DND-41 (cell line): ENCODE data around the gene AKR1C2.
"Not testable (repeated sequence)": the region's sequence is repeated elsewhere in the genome, so short reads cannot be mapped to it uniquely, and the experiment has no call there.

Experiments
- EZH2 ChIP-seq: IDR thresholded peaks from 3 replicates; pipeline ENCODE4 v1.6.1; 2012; ENCODE audit warnings: borderline replicate concordance, low read depth, mild to moderate bottlenecking, moderate library complexity, low read length, inconsistent platforms; ENCODE audit not compliant: severe bottlenecking
- TF ChIP-seq, protein P1 (sequence below): IDR thresholded peaks from 2 replicates; pipeline ENCODE4 v1.5.1; 2012; ENCODE audit warnings: borderline replicate concordance, low read length, moderate library complexity, mild to moderate bottlenecking; ENCODE audit not compliant: poor library complexity, severe bottlenecking; ENCODE audit errors: extremely low read depth

DNA sequence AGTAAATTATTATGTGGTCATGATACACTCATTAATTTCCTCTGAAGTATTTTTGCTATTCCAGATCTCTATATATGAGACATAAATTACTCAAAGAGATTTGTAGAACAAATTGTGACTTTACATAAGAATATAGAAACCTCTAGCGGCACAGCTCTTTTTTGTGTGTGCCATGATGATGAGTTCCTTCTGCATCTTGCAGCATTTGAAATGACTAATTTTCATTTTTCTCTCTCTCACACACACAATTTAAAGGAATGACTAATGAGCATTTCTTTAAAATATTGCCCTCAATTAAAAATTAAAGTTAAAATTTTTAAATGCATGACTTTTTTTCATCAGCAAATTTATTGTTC, 351 bp upstream of the AKR1C2 start:
- TF ChIP-seq, protein P1, sequence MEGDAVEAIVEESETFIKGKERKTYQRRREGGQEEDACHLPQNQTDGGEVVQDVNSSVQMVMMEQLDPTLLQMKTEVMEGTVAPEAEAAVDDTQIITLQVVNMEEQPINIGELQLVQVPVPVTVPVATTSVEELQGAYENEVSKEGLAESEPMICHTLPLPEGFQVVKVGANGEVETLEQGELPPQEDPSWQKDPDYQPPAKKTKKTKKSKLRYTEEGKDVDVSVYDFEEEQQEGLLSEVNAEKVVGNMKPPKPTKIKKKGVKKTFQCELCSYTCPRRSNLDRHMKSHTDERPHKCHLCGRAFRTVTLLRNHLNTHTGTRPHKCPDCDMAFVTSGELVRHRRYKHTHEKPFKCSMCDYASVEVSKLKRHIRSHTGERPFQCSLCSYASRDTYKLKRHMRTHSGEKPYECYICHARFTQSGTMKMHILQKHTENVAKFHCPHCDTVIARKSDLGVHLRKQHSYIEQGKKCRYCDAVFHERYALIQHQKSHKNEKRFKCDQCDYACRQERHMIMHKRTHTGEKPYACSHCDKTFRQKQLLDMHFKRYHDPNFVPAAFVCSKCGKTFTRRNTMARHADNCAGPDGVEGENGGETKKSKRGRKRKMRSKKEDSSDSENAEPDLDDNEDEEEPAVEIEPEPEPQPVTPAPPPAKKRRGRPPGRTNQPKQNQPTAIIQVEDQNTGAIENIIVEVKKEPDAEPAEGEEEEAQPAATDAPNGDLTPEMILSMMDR, result not testable (repeated sequence)
- TF ChIP-seq EZH2, result not testable (repeated sequence)
